Trophoblast cell (in vitro differentiated cells and primary cell): ENCODE results near the gene MYO1E.

ENCODE experiments used
- DNase-seq, 2 donors: peaks; one replicate each; pipeline ENCODE4 v3.0.0-alpha.2; 2016
- H2AFZ ChIP-seq: 2 replicates; pipeline ENCODE4 v1.6.1; 2013; ENCODE audit warnings: low read length, moderate library complexity, mild to moderate bottlenecking; ENCODE audit not compliant: insufficient read depth, poor library complexity
- H2AK5ac ChIP-seq: 2 replicates; pipeline ENCODE4 v1.6.1; 2013; ENCODE audit warnings: mild to moderate bottlenecking, low read length
- H2BK120ac ChIP-seq: 2 replicates; pipeline ENCODE4 v1.6.1; 2013; ENCODE audit warnings: low read length, mild to moderate bottlenecking, moderate library complexity; ENCODE audit not compliant: insufficient read depth, poor library complexity
- H2BK12ac ChIP-seq: 2 replicates; pipeline ENCODE4 v1.6.1; 2013; ENCODE audit warnings: mild to moderate bottlenecking, low read length, moderate library complexity
- H2BK5ac ChIP-seq: 2 replicates; pipeline ENCODE4 v1.6.1; 2013; ENCODE audit warnings: low read length, low read depth, moderate library complexity, mild to moderate bottlenecking; ENCODE audit not compliant: poor library complexity
- H3K14ac ChIP-seq: 2 replicates; pipeline ENCODE4 v1.6.1; 2013; ENCODE audit warnings: mild to moderate bottlenecking, low read length
- H3K18ac ChIP-seq: 2 replicates; pipeline ENCODE4 v1.6.1; 2013; ENCODE audit warnings: mild to moderate bottlenecking, low read length
- H3K23ac ChIP-seq: 2 replicates; pipeline ENCODE4 v1.6.1; 2013; ENCODE audit warnings: low read length
- H3K27ac ChIP-seq: 2 replicates; pipeline ENCODE4 v1.5.1; 2013; ENCODE audit warnings: low read depth, mild to moderate bottlenecking, inconsistent platforms, low read length, moderate library complexity
- H3K27me3 ChIP-seq: 2 replicates; pipeline ENCODE4 v1.6.1; 2013; ENCODE audit warnings: inconsistent platforms, mild to moderate bottlenecking, low read length, moderate library complexity; ENCODE audit not compliant: insufficient read depth
- H3K36me3 ChIP-seq, 2 experiments: 1 replicate in 1 of 2; 2 replicates in 1 of 2; pipeline ENCODE4 v1.6.1; 2013; ENCODE audit warnings: low read length in 2 of 2, mild to moderate bottlenecking in 2 of 2, moderate library complexity in 1 of 2; ENCODE audit not compliant: insufficient read depth in 2 of 2, control insufficient read depth in 1 of 2
- H3K4ac ChIP-seq: 2 replicates; pipeline ENCODE4 v1.6.1; 2013; ENCODE audit warnings: low read depth, mild to moderate bottlenecking, low read length, moderate library complexity
- H3K4me1 ChIP-seq, 2 experiments: 1 replicate in 1 of 2; 2 replicates in 1 of 2; pipeline ENCODE4 v1.6.1; 2013; ENCODE audit warnings: low read length in 2 of 2, mild to moderate bottlenecking in 2 of 2, moderate library complexity in 1 of 2; ENCODE audit not compliant: insufficient read depth in 2 of 2, control insufficient read depth in 1 of 2
- H3K4me2 ChIP-seq: 2 replicates; pipeline ENCODE4 v1.6.1; 2013; ENCODE audit warnings: inconsistent platforms, mild to moderate bottlenecking, low read length, moderate library complexity
- H3K4me3 ChIP-seq: 2 replicates; pipeline ENCODE4 v1.5.1; 2013; ENCODE audit warnings: mild to moderate bottlenecking, low read depth, low read length, inconsistent platforms
- H3K79me1 ChIP-seq: one replicate; pipeline ENCODE4 v1.6.1; 2013; ENCODE audit warnings: low read length
- H3K79me2 ChIP-seq: 2 replicates; pipeline ENCODE4 v1.6.1; 2013; ENCODE audit warnings: low read length, mild to moderate bottlenecking; ENCODE audit not compliant: control insufficient read depth, insufficient read depth, poor library complexity
- H3K9ac ChIP-seq: 2 replicates; pipeline ENCODE4 v1.6.1; 2013; ENCODE audit warnings: mild to moderate bottlenecking, low read length
- H3K9me3 ChIP-seq: 2 replicates; pipeline ENCODE4 v1.6.1; 2013; ENCODE audit warnings: low read depth, mild to moderate bottlenecking, control low read depth, inconsistent platforms, low read length; ENCODE audit not compliant: insufficient read depth
- H4K12ac ChIP-seq: 2 replicates; pipeline ENCODE4 v1.6.1; 2013; ENCODE audit warnings: low read depth, mild to moderate bottlenecking, low read length, moderate library complexity
- H4K8ac ChIP-seq: 2 replicates; pipeline ENCODE4 v1.6.1; 2013; ENCODE audit warnings: low read depth, mild to moderate bottlenecking, low read length, moderate library complexity
- H4K91ac ChIP-seq: one replicate; pipeline ENCODE4 v1.6.1; 2013; ENCODE audit warnings: low read depth, mild to moderate bottlenecking, low read length, moderate library complexity
- WGBS: extraction: QIAGEN DNeasy Blood & Tissue Kit; methylation state at CpG from one replicate; pipeline ENCODE4 v1.1.7; 2013; ENCODE audit warnings: missing lambda C conversion rate; ENCODE audit not compliant: insufficient read length, insufficient coverage; ENCODE audit errors: extremely low coverage; 5-methylcytosine and 5-hydroxymethylcytosine counted together

The MYO1E gene

DNA sequence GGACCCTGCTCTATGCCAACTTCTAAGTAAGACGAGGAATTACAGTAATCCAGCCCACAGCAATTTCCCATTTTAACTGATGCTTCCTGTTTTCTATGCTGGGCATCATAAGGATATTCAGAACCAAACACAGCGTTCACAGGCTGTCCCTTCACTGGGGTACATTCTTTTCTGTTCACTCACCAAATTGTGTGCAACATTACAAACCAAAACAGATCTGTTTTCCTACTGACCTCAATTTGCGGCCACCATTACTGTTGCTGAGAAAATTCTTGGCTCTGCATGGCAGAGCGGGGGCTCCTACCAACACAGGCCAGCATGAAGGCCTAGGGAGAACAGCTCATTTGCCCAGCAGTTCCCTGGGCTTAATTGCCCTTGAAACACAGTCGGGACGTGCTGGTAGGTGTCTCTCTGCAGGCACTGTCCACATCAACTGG is 76.5 kb downstream of the MYO1E start:
- H3K36me3 ChIP-seq, result no peaks in the 10 kb centered on the region
- no peak overlapping the region for H2BK5ac ChIP-seq
- no peaks in the 10 kb centered on the region for H3K27me3 ChIP-seq
- H3K4me2 ChIP-seq, result no peak overlapping the region
- peaks cover 2% of the 10 kb centered on the region for H3K9me3 ChIP-seq
- H3K4ac ChIP-seq, result no peak overlapping the region
- no peak overlapping the region for H3K9ac ChIP-seq
- no peak overlapping the region for H4K12ac ChIP-seq
- no peak overlapping the region for H2AK5ac ChIP-seq
- no peak overlapping the region for H3K18ac ChIP-seq
- peaks cover 12% of the 10 kb centered on the region for H3K79me1 ChIP-seq
- no peak overlapping the region for H2AFZ ChIP-seq
- peaks cover 21 to 22% of the 10 kb centered on the region in 2 experiments for H3K4me1 ChIP-seq
- H4K91ac ChIP-seq, result no peak overlapping the region
- H3K27ac ChIP-seq, result peak overlapping the region; percentile 8
- no peaks in the 10 kb centered on the region for H3K79me2 ChIP-seq
- peak; percentile 62 to 66 for DNase-seq
- H3K23ac ChIP-seq, result no peak overlapping the region
- H2BK12ac ChIP-seq, result no peak overlapping the region
- no peak overlapping the region for H3K14ac ChIP-seq
- no peak overlapping the region for H2BK120ac ChIP-seq
- H3K4me3 ChIP-seq, result no peak overlapping the region
- WGBS, result no CpG with 5 or more reads among the region's 6 CpGs
- H4K8ac ChIP-seq, result no peak overlapping the region

DNA sequence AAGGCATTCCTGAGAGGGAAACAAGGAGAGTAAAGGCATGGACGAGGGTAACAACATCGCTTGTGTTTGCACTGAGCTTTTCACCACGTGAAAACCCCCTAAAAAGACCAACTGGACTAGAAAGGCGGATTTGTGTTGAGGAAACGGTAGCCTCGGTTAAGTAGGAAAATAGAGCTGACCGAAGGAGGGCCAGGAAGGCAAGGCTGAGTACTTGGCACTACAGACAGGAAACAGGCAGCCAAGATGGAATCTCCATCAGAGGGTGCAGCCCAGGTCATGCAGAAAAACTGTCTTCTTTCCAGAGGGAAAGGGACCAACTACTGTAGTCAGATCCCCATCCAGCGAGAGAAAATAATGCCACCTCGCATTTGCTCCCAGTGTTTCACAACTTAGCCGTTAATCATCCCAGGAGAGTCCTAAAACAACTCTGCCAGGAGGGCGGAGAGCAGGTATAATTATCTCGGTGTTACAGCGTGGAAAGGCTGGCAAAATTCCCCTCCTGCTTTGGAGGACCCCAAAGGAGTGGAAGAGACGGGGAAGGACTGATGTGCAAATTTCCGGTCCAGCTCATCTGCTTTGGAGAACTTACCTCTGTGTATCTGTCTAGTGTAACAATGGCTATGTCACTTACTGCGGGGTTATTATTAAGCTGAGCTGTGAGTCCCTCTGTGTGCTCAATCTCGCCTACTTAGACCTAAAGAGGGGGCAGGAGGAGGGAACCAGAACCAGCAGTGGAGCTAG is 77.2 kb downstream of the MYO1E start:
- no peak overlapping the region for H3K4me2 ChIP-seq
- H3K4ac ChIP-seq, result no peak overlapping the region
- no peaks in the 10 kb centered on the region for H3K27me3 ChIP-seq
- no peak overlapping the region for H3K9ac ChIP-seq
- no peak overlapping the region for H3K23ac ChIP-seq
- H3K14ac ChIP-seq, result no peak overlapping the region
- H3K27ac ChIP-seq, result peak overlapping the region; percentile 37
- H3K18ac ChIP-seq, result peak overlapping the region; percentile 23
- WGBS, result no CpG with 5 or more reads among the region's 17 CpGs
- no peak overlapping the region for H4K12ac ChIP-seq
- peak in 1 of 2 donors; percentile 43 for DNase-seq
- no peaks in the 10 kb centered on the region for H3K36me3 ChIP-seq
- peaks cover 2% of the 10 kb centered on the region for H3K9me3 ChIP-seq
- peak overlapping the region; percentile 20 for H4K8ac ChIP-seq
- H3K4me1 ChIP-seq, result peaks cover 22 to 26% of the 10 kb centered on the region in 2 experiments
- peak overlapping the region; percentile 36 for H2BK120ac ChIP-seq
- H3K79me2 ChIP-seq, result no peaks in the 10 kb centered on the region
- peak overlapping the region; percentile 17 for H4K91ac ChIP-seq
- H2BK5ac ChIP-seq, result no peak overlapping the region
- peak overlapping the region; percentile 34 for H2BK12ac ChIP-seq
- H2AFZ ChIP-seq, result peak overlapping the region; percentile 11
- peaks cover 12% of the 10 kb centered on the region for H3K79me1 ChIP-seq
- H3K4me3 ChIP-seq, result no peak overlapping the region
- no peak overlapping the region for H2AK5ac ChIP-seq

DNA sequence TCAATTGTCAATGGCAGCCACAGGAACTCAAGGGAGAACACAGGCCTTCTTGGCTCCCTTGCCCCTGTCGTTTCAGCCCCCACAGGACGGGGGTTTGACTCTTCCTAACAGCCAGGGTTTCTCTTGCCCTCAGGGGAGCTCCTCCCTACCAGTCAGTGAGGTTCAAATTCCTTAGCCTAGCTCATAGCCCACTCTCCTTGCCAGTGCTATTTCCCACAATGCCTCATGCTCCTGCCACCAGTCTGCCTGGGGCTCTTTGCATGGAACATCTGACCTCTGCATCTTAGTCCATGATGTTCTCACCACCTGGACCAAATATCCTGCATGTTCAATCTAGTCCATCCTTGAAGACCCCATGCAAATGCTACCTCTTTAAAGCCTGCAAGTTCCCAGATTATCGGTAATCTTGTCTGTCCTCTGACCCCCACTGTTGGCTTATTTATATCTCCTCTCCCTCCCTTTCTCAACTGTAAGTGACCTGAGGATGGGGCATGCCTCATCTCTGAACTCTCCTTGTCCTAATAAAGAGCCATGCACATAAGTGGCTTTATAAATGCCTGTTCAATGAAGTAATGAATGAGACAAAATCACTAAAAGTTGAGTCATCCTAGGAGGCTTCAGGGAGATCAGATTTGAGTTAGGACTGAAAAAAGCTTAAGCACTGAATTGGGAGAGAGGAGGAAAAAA is 78.0 kb downstream of the MYO1E start:
- Histone ChIP-seq H2AFZ (no peak overlapping the region), H4K8ac (no peak overlapping the region), H2BK120ac (no peak overlapping the region), H3K9me3 (no peaks in the 10 kb centered on the region), H3K27me3 (no peaks in the 10 kb centered on the region), H4K12ac (no peak overlapping the region), H2BK12ac (peak overlapping the region; percentile 29), H3K4ac (no peak overlapping the region), H3K27ac (peak overlapping the region; percentile 37), H2AK5ac (peak overlapping the region; percentile 39), H3K18ac (peak overlapping the region; percentile 81), H3K4me3 (no peak overlapping the region), H3K79me1 (peaks cover 12% of the 10 kb centered on the region), H3K14ac (peak overlapping the region; percentile 47), H3K23ac (no peak overlapping the region), H3K4me2 (no peak overlapping the region), H3K9ac (no peak overlapping the region), H4K91ac (no peak overlapping the region), H3K36me3 (no peaks in the 10 kb centered on the region), H2BK5ac (no peak overlapping the region), H3K79me2 (no peaks in the 10 kb centered on the region), H3K4me1 (peaks cover 26 to 29% of the 10 kb centered on the region in 2 experiments)
- DNase-seq, result peak in 1 of 2 donors; percentile 88
- WGBS, result no CpG with 5 or more reads among the region's 3 CpGs

DNA sequence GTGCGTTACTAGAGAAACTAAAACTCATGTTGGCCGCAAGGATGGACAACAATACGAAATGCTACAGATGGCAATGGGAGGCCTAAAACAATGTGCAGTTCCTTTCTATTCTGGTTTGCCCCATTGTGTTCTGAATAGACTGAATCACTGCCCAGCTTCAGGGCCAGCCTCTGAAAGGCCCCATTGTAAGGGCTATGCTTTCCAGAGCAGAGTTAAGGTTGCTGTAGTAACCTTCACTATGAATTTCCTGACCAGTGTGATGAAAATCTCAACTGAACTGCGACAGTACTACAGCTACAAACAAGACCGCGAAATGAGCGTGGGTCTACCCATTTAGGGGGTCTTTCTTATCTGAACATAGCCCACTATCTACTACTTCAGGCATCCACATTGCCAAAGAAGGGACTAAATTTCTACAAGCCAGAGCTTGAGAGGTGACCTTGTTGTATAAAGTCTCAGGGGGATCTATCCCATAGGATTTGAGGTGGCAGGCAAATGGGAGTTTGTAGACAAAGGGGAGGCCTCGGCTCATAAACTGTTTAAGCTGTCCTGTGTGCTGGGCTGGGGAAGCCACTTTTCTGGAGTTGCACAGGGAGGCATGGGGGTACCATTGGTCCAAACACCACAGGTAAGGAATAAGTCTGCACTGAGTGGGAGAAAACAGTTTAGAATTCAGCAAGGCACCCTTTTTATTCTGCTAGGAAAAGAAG is 80.1 kb downstream of the MYO1E start:
- Histone ChIP-seq H3K4me2 (no peak overlapping the region), H2AFZ (no peak overlapping the region), H3K23ac (no peak overlapping the region), H2BK120ac (no peak overlapping the region), H3K4ac (no peak overlapping the region), H3K27me3 (no peaks in the 10 kb centered on the region), H2AK5ac (no peak overlapping the region), H3K9ac (no peak overlapping the region), H2BK5ac (no peak overlapping the region), H4K91ac (no peak overlapping the region), H3K27ac (no peak overlapping the region), H3K4me3 (no peak overlapping the region), H2BK12ac (no peak overlapping the region), H3K9me3 (no peaks in the 10 kb centered on the region), H3K36me3 (no peaks in the 10 kb centered on the region), H3K79me1 (peaks cover 12% of the 10 kb centered on the region), H4K8ac (no peak overlapping the region), H3K18ac (peak overlapping the region; percentile 82), H4K12ac (no peak overlapping the region), H3K79me2 (no peaks in the 10 kb centered on the region), H3K14ac (no peak overlapping the region), H3K4me1 (peaks cover 26 to 29% of the 10 kb centered on the region in 2 experiments)
- WGBS, result no CpG with 5 or more reads among the region's 8 CpGs
- no peak for DNase-seq
